SK-N-SH treated with all-trans-retinoic acid at 6 μM for 48 hours (cell line): Measurements from ENCODE around the gene ARHGAP33.

Source experiments
- ATAC-seq: fragments of 200-7000 bp; cut with Tn5 transposase; 3 replicates; pipeline ENCODE4 v1.9.1; 2020; ENCODE audit warnings: mild to moderate bottlenecking, moderate library complexity
- ARNTL ChIP-seq: fragments of 450-650 bp; formaldehyde crosslinking; IDR thresholded peaks from 2 replicates; pipeline ENCODE4 v1.5.0; 2020; ENCODE audit warnings: low read depth, mild to moderate bottlenecking, moderate library complexity, borderline replicate concordance
- BACH2 ChIP-seq: fragments of 250-450 bp; sonication (Bioruptor Pico); IDR thresholded peaks from 2 replicates; pipeline ENCODE4 v1.9.0; 2021; ENCODE audit warnings: mild to moderate bottlenecking, borderline replicate concordance
- CSDC2 ChIP-seq: fragments of 250-450 bp; sonication (Bioruptor Pico); IDR thresholded peaks from 2 replicates; pipeline ENCODE4 v1.5.0; 2020; ENCODE audit warnings: mild to moderate bottlenecking, moderate library complexity
- ESRRG ChIP-seq: fragments of 250-450 bp; sonication (Bioruptor Pico); IDR thresholded peaks from 2 replicates; pipeline ENCODE4 v1.6.1; 2021; ENCODE audit warnings: mild to moderate bottlenecking
- GLIS3 ChIP-seq: fragments of 250-450 bp; sonication (Bioruptor Pico); IDR thresholded peaks from 2 replicates; pipeline ENCODE4 v1.5.0; 2020; ENCODE audit warnings: mild to moderate bottlenecking, moderate library complexity
- ISL1 ChIP-seq: fragments of 250-450 bp; sonication (Bioruptor Pico); IDR thresholded peaks from 2 replicates; pipeline ENCODE4 v2.1.2; 2022; ENCODE audit warnings: mild to moderate bottlenecking, moderate library complexity
- OSR1 ChIP-seq: fragments of 250-450 bp; sonication (Bioruptor Pico); IDR thresholded peaks from 2 replicates; pipeline ENCODE4 v1.8.0; 2022; ENCODE audit warnings: moderate library complexity, mild to moderate bottlenecking, inconsistent platforms
- PPARA ChIP-seq: fragments of 250-450 bp; sonication (Bioruptor Pico); IDR thresholded peaks from 2 replicates; pipeline ENCODE4 v1.5.0; 2020; ENCODE audit warnings: mild to moderate bottlenecking, borderline replicate concordance
- RARB ChIP-seq: fragments of 250-450 bp; sonication (Bioruptor Pico); IDR thresholded peaks from 2 replicates; pipeline ENCODE4 v1.8.0; 2021; ENCODE audit warnings: mild to moderate bottlenecking, moderate library complexity
- SNAI2 ChIP-seq: fragments of 250-450 bp; sonication (Bioruptor Pico); IDR thresholded peaks from 2 replicates; pipeline ENCODE4 v1.5.0; 2020; ENCODE audit warnings: mild to moderate bottlenecking, moderate library complexity
- TOX ChIP-seq: fragments of 250-450 bp; sonication (Bioruptor Pico); IDR thresholded peaks from 2 replicates; pipeline ENCODE4 v1.8.0; 2021; ENCODE audit warnings: mild to moderate bottlenecking, moderate library complexity, borderline replicate concordance
- ZC3H10 ChIP-seq: fragments of 250-450 bp; sonication (Bioruptor Pico); IDR thresholded peaks from 2 replicates; pipeline ENCODE4 v1.5.1; 2021; ENCODE audit warnings: mild to moderate bottlenecking, moderate library complexity
- ZFP3 ChIP-seq: fragments of 250-450 bp; sonication (Bioruptor Pico); IDR thresholded peaks from 2 replicates; pipeline ENCODE4 v1.5.0; 2020; ENCODE audit warnings: mild to moderate bottlenecking, moderate library complexity
- ZFP30 ChIP-seq: fragments of 450-650 bp; formaldehyde crosslinking; IDR thresholded peaks from 2 replicates; pipeline ENCODE4 v1.5.0; 2022; ENCODE audit warnings: mild to moderate bottlenecking, moderate library complexity
- ZNF565 ChIP-seq: fragments of 450-650 bp; formaldehyde crosslinking; conservative IDR thresholded peaks from 2 replicates; pipeline ENCODE4 v1.5.0; 2020; ENCODE audit warnings: low read depth, mild to moderate bottlenecking, moderate library complexity
- ZNF70 ChIP-seq: fragments of 450-650 bp; formaldehyde crosslinking; IDR thresholded peaks from 2 replicates; pipeline ENCODE4 v1.5.0; 2020; ENCODE audit warnings: mild to moderate bottlenecking, moderate library complexity
- ZNF8 ChIP-seq: fragments of 450-650 bp; formaldehyde crosslinking; IDR thresholded peaks from 2 replicates; pipeline ENCODE4 v1.5.0; 2020; ENCODE audit warnings: mild to moderate bottlenecking, moderate library complexity
- TF ChIP-seq, protein P1 (sequence below): fragments of 250-450 bp; sonication (Bioruptor Pico); IDR thresholded peaks from 2 replicates; pipeline ENCODE4 v1.5.1; 2020; ENCODE audit warnings: low read depth, mild to moderate bottlenecking, moderate library complexity
- TF ChIP-seq, protein P2 (sequence below): fragments of 250-450 bp; sonication (Bioruptor Pico); IDR thresholded peaks from 2 replicates; pipeline ENCODE4 v1.8.0; 2021; ENCODE audit warnings: low read depth, mild to moderate bottlenecking, moderate library complexity, borderline replicate concordance
- TF ChIP-seq, protein P3 (sequence below): fragments of 250-450 bp; sonication (Bioruptor Pico); IDR thresholded peaks from 2 replicates; pipeline ENCODE4 v1.5.1; 2021; ENCODE audit warnings: mild to moderate bottlenecking, moderate library complexity
- TF ChIP-seq, protein P4 (sequence below): fragments of 250-450 bp; sonication (Bioruptor Pico); IDR thresholded peaks from 2 replicates; pipeline ENCODE4 v1.5.0; 2020; ENCODE audit warnings: mild to moderate bottlenecking, moderate library complexity
- TF ChIP-seq, protein P5 (sequence below): fragments of 250-450 bp; sonication (Bioruptor Pico); IDR thresholded peaks from 2 replicates; pipeline ENCODE4 v1.8.0; 2020; ENCODE audit warnings: mild to moderate bottlenecking, moderate library complexity, borderline replicate concordance

ARHGAP33 gene

DNA sequence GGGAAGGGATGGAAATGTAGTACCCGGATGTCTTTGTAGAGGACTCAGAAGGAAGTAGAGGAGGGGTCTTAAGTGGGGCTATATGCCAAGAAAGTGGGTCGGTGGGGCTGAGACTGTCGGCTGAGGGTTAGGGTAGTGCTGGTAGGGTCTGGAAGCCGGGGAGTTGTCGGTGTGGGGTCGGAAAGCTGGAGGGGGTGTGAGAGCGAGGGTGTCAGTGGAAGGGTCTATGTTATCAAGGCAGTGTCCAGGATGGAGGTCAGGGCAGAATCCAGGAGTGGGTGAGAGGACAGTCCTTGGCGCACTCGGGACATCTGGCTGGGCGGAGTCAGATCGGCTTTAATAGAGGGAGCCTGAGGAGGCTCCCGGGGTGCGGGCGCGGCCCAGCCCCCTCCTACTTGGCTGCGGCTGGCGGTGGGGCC is 20.2 kb upstream of the ARHGAP33 start (continued):
- no peak for TF ChIP-seq PPARA

DNA sequence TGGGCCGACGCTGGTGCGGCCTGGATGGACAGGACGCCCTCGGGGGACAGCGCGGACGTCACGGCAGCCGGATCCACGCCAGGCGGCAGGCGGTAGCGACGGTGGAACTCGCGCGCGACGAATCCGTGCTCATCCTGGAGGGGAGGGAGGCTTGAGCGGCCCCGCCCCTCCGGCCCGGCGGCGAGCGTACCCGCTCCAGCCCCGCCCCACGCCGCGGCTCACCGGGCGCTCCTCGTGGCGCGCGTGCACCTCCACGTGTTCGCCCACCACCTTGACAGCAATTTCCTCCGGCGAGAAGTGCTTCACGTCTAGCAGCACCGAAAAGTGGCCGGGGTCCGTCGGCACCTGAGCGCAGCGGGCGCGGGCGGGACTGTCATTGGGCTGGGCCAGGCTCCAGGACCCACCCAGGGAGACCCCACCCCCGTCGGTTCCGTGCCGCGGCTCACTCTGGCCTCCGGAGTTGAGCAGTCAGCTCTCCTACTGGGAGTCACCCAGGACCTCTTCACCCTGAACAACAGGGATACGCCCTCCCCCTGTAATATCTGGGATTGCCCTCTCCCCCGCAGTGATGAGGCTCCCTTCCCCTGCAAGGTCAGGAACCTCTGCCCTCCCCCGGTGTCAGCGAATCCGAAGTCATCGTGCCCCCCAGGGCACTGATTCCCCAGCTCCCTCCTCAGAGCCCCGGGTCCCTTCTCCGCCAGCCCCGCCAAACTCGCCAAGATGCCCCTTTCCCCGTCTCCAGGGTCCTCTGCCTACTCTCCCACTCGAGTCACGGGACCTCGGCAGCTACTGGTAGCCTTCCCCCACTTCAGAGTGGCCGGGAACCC is 19.6 kb upstream of the ARHGAP33 start:
- ATAC-seq = no peak
- TF ChIP-seq RARB (CRISPR knock-in tag) = no peak
- TF ChIP-seq, protein P1, sequence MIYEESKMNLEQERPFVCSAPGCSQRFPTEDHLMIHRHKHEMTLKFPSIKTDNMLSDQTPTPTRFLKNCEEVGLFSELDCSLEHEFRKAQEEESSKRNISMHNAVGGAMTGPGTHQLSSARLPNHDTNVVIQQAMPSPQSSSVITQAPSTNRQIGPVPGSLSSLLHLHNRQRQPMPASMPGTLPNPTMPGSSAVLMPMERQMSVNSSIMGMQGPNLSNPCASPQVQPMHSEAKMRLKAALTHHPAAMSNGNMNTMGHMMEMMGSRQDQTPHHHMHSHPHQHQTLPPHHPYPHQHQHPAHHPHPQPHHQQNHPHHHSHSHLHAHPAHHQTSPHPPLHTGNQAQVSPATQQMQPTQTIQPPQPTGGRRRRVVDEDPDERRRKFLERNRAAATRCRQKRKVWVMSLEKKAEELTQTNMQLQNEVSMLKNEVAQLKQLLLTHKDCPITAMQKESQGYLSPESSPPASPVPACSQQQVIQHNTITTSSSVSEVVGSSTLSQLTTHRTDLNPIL (CRISPR knock-in tag) = no peak
- TF ChIP-seq BACH2 (CRISPR knock-in tag) = no peak
- no peak for TF ChIP-seq ZNF70 (CRISPR knock-in tag)
- TF ChIP-seq, all 23 proteins: peak for 0

DNA sequence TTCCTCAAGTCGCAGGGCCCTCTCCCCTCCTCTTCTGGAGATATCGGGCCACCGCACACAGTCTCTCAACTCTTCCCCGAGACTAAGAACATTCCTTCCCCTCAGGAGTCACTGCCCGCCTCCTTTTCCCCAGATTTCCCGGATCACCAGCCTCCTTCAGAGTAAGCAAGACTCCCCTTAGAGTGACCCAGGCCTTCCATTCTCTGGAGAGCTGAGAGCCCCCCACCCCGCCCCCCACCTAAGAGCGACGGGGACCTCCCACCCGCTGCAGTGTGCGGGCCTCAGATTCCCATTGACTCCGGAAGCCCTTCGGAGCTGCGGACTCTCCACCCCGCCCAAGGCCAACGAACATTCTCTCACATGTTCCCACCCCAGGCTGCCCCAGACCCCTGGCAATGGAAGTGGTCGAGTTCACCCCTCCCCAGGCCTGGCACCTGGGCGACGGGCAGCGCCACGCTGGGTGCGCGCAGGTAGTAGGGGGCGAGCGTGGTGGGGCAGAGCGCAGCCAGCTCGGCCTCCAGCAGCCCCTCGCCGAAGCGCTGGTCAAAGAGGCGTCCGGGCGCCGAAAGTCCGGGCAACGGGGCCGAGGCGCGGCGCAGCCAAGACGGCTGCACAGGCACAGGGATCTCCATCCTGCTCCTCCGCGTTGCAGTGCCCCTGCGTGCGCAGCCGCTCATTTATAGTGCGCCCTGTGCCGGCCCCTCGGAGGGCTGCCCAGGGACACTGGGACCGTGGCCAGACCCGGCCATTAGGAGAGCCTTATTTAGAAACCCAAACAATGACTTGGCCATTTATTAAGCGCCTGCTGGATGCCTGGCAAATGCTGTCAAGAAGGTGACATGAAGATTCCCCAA is 18.8 kb upstream of the ARHGAP33 start, which contains the start of gene HSPB6:
Gene HSPB6 (minus strand): TSS at position 653 of the 854 bp plus-strand sequence. CDS start 21 bp downstream, at position 632.
- no peak for ATAC-seq

More for the DNA sequence above, 18.8 kb upstream of the ARHGAP33 start, which contains the start of gene HSPB6:
- TF ChIP-seq OSR1 (CRISPR knock-in tag) = no peak
- no peak for TF ChIP-seq ESRRG (CRISPR knock-in tag)
- no peak for TF ChIP-seq ZFP3 (CRISPR knock-in tag)
- no peak for TF ChIP-seq ZNF8 (CRISPR knock-in tag)
- no peak for TF ChIP-seq ARNTL (CRISPR knock-in tag)
- TF ChIP-seq, protein P2, sequence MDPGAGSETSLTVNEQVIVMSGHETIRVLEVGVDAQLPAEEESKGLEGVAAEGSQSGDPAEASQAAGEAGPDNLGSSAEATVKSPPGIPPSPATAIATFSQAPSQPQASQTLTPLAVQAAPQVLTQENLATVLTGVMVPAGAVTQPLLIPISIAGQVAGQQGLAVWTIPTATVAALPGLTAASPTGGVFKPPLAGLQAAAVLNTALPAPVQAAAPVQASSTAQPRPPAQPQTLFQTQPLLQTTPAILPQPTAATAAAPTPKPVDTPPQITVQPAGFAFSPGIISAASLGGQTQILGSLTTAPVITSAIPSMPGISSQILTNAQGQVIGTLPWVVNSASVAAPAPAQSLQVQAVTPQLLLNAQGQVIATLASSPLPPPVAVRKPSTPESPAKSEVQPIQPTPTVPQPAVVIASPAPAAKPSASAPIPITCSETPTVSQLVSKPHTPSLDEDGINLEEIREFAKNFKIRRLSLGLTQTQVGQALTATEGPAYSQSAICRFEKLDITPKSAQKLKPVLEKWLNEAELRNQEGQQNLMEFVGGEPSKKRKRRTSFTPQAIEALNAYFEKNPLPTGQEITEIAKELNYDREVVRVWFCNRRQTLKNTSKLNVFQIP (CRISPR knock-in tag) = no peak
- TF ChIP-seq ZC3H10 (CRISPR knock-in tag) = no peak
- TF ChIP-seq CSDC2 = no peak
- TF ChIP-seq ZNF565 (CRISPR knock-in tag) = no peak
- TF ChIP-seq, protein P1 (CRISPR knock-in tag) = no peak
- TF ChIP-seq ZFP30 = no peak
- TF ChIP-seq TOX (CRISPR knock-in tag) = no peak
- TF ChIP-seq SNAI2 (CRISPR knock-in tag) = no peak
- TF ChIP-seq, protein P3, sequence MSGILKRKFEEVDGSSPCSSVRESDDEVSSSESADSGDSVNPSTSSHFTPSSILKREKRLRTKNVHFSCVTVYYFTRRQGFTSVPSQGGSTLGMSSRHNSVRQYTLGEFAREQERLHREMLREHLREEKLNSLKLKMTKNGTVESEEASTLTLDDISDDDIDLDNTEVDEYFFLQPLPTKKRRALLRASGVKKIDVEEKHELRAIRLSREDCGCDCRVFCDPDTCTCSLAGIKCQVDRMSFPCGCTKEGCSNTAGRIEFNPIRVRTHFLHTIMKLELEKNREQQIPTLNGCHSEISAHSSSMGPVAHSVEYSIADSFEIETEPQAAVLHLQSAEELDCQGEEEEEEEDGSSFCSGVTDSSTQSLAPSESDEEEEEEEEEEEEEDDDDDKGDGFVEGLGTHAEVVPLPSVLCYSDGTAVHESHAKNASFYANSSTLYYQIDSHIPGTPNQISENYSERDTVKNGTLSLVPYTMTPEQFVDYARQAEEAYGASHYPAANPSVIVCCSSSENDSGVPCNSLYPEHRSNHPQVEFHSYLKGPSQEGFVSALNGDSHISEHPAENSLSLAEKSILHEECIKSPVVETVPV (CRISPR knock-in tag) = no peak
- TF ChIP-seq PPARA = no peak
- TF ChIP-seq, protein P4, sequence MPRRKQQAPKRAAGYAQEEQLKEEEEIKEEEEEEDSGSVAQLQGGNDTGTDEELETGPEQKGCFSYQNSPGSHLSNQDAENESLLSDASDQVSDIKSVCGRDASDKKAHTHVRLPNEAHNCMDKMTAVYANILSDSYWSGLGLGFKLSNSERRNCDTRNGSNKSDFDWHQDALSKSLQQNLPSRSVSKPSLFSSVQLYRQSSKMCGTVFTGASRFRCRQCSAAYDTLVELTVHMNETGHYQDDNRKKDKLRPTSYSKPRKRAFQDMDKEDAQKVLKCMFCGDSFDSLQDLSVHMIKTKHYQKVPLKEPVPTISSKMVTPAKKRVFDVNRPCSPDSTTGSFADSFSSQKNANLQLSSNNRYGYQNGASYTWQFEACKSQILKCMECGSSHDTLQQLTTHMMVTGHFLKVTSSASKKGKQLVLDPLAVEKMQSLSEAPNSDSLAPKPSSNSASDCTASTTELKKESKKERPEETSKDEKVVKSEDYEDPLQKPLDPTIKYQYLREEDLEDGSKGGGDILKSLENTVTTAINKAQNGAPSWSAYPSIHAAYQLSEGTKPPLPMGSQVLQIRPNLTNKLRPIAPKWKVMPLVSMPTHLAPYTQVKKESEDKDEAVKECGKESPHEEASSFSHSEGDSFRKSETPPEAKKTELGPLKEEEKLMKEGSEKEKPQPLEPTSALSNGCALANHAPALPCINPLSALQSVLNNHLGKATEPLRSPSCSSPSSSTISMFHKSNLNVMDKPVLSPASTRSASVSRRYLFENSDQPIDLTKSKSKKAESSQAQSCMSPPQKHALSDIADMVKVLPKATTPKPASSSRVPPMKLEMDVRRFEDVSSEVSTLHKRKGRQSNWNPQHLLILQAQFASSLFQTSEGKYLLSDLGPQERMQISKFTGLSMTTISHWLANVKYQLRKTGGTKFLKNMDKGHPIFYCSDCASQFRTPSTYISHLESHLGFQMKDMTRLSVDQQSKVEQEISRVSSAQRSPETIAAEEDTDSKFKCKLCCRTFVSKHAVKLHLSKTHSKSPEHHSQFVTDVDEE = no peak
- TF ChIP-seq, protein P5, sequence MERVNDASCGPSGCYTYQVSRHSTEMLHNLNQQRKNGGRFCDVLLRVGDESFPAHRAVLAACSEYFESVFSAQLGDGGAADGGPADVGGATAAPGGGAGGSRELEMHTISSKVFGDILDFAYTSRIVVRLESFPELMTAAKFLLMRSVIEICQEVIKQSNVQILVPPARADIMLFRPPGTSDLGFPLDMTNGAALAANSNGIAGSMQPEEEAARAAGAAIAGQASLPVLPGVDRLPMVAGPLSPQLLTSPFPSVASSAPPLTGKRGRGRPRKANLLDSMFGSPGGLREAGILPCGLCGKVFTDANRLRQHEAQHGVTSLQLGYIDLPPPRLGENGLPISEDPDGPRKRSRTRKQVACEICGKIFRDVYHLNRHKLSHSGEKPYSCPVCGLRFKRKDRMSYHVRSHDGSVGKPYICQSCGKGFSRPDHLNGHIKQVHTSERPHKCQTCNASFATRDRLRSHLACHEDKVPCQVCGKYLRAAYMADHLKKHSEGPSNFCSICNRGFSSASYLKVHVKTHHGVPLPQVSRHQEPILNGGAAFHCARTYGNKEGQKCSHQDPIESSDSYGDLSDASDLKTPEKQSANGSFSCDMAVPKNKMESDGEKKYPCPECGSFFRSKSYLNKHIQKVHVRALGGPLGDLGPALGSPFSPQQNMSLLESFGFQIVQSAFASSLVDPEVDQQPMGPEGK = no peak
- no peak for TF ChIP-seq GLIS3 (CRISPR knock-in tag)
- TF ChIP-seq ISL1 = no peak
- TF ChIP-seq, all 23 proteins: peak for 0
